ENCODE data around the gene MMD.

Gene MMD

DNA sequence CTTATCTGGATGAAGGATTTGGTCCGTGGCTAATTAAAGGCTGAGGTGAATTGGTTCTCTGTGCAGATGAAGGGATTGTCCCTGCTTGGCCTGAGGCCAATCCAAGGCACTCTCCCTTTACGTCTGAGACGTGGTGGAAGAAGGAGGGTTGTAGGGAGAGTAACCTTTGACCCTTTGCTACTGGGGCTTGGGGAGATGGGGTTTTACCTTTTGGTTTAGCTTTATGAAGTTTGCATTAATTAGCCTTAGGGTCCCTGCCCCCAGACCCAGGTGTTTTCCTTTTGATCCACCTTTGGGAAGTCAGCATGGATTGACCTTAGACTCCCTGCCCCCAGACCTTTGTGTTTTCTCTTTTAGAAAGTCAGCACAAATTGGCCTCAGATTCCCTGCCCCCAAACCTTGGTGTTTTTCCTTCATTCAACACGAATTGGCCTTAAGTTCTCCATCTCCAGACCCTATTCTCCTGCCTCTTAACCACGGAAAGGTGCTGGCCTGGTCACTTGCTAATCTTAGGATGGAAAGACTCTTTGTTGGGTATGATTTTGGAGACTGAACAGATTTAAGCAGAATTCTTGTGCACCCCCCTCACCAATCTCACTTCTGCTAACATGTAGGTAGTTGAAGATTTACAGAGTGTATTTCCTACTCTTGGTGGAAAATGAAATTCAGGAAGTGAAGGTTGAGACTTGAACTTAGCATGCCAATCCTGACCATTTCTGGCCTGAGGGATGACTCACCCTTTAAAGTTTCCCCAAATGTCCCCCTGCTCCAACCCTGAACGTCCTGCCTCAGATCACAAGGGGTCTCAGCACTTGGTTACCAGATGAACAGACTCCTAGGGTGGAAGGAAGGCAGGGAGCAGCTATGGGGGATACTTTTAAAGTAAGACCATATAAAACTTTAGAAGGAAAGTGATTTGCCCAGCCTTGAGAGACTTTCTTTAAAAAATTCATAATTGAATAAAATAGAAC lies 23.1 kb upstream of the MMD start:
- Histone ChIP-seq H3K27ac (ENCODE audit: insufficient read depth, low read depth, low read length, poor library complexity, severe bottlenecking) (no peak overlapping the region), H3K4me3 (ENCODE audit: insufficient read depth, low read depth, low read length) (no peak overlapping the region), H3K36me3 (ENCODE audit: control insufficient read depth, insufficient read depth, low read length) (no peaks in the 10 kb centered on the region), H3K9me3 (ENCODE audit: control insufficient read depth, low read length) (no peaks in the 10 kb centered on the region), H3K4me1 (ENCODE audit: control insufficient read depth, insufficient read depth, low read length) (peaks cover 24% of the 10 kb centered on the region), H3K27me3 (ENCODE audit: control insufficient read depth, insufficient read depth, low read length, poor library complexity, severe bottlenecking) (no peaks in the 10 kb centered on the region)
- 53 to 62% methylated on average over 5 to 6 of the region's 6 CpGs for WGBS, 2 experiments

DNA sequence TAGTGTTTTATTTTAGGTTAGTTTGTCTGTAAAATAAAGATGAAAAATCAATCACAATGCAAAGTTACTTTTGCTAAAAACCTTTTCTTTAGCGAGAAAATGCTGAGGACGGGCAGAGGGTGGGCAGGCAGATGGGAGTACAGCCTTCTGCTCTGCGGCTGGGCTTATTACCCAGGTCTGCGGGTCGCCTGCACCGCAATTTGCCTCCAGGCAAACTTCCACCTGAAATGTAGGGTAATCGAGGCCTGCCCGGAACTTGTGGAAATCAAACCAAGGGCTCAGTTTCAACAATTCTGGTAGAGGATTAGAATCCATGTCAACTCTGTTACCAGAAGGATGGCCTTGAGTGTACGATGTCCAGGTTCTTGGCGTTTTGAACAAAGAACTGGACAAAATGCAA lies 22.3 kb upstream of the MMD start:
- Histone ChIP-seq H3K27ac (ENCODE audit: insufficient read depth, low read depth, low read length, poor library complexity, severe bottlenecking) (peak overlapping the region; percentile 26), H3K36me3 (ENCODE audit: control insufficient read depth, insufficient read depth, low read length) (no peaks in the 10 kb centered on the region), H3K4me1 (ENCODE audit: control insufficient read depth, insufficient read depth, low read length) (peaks cover 24% of the 10 kb centered on the region), H3K9me3 (ENCODE audit: control insufficient read depth, low read length) (no peaks in the 10 kb centered on the region), H3K4me3 (ENCODE audit: insufficient read depth, low read depth, low read length) (no peak overlapping the region), H3K27me3 (ENCODE audit: control insufficient read depth, insufficient read depth, low read length, poor library complexity, severe bottlenecking) (no peaks in the 10 kb centered on the region)
- 90 to 96% methylated on average over 10 of the region's 10 CpGs for WGBS, 2 experiments

DNA sequence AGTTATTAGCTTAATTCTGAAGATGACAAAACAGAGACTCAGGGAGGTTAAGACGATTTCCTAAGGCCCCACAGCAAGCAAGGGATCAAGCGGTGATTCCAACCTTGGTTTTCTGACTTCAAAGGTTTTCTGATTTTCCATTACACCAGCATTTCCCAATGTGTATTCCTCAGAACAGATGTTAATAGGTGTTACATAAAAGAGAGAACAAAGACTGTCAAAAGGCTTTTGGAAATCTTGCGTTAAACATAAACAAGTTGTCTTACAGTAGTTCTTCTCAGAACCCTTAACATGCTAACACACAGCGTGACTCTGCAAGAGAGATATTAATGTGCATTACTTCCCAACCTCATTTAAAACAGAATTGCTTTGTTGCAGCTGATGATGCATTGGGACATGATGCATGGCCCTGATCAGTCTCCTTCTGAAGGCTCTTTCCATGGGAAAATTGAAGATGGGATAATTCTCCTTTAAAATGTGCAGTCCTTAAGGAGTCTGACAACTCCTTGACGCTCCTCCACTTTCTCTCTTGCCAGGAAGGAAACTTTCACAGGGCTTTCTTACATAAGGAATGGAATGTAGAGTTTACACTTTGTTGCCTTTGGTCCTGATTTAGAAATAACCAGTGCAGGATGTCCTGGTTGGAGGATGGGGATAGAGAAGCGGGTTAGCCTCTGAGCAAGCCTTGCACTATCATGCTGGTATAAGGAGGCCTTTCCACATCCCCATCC lies 21.5 kb upstream of the MMD start:
- Histone ChIP-seq H3K9me3 (ENCODE audit: control insufficient read depth, low read length) (no peaks in the 10 kb centered on the region), H3K27me3 (ENCODE audit: control insufficient read depth, insufficient read depth, low read length, poor library complexity, severe bottlenecking) (no peaks in the 10 kb centered on the region), H3K4me3 (ENCODE audit: insufficient read depth, low read depth, low read length) (no peak overlapping the region), H3K27ac (ENCODE audit: insufficient read depth, low read depth, low read length, poor library complexity, severe bottlenecking) (no peak overlapping the region), H3K4me1 (ENCODE audit: control insufficient read depth, insufficient read depth, low read length) (peaks cover 24% of the 10 kb centered on the region), H3K36me3 (ENCODE audit: control insufficient read depth, insufficient read depth, low read length) (no peaks in the 10 kb centered on the region)
- 88 to 93% methylated on average over 6 of the region's 6 CpGs for WGBS, 2 experiments

DNA sequence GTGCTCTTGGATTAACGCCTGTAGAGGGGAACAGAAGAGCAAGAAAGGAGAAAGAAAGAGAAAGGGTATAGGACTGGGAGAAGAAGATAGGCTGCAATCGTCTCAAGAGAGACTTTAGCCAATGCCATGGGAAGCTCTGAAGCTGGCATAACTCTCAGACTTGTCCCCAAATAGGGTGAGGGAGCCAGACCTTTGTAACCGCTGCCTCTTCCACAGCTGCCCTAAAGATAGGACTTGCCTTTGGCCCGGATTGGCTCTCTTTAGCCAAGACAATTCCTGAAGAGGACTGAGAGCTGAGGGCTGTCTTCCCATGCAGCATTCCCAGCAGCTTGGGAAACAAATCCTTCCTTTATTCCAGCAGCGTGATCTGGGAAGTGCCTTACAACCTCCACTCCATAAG lies 20.8 kb upstream of the MMD start:
- H3K27me3 ChIP-seq (ENCODE audit: control insufficient read depth, insufficient read depth, low read length, poor library complexity, severe bottlenecking), result no peaks in the 10 kb centered on the region
- no peak overlapping the region for H3K27ac ChIP-seq (ENCODE audit: insufficient read depth, low read depth, low read length, poor library complexity, severe bottlenecking)
- 77 to 80% methylated on average over 5 of the region's 5 CpGs for WGBS, 2 experiments
- H3K4me1 ChIP-seq (ENCODE audit: control insufficient read depth, insufficient read depth, low read length), result peaks cover 27% of the 10 kb centered on the region
- no peaks in the 10 kb centered on the region for H3K9me3 ChIP-seq (ENCODE audit: control insufficient read depth, low read length)
- H3K36me3 ChIP-seq (ENCODE audit: control insufficient read depth, insufficient read depth, low read length), result no peaks in the 10 kb centered on the region
- H3K4me3 ChIP-seq (ENCODE audit: insufficient read depth, low read depth, low read length), result no peak overlapping the region

DNA sequence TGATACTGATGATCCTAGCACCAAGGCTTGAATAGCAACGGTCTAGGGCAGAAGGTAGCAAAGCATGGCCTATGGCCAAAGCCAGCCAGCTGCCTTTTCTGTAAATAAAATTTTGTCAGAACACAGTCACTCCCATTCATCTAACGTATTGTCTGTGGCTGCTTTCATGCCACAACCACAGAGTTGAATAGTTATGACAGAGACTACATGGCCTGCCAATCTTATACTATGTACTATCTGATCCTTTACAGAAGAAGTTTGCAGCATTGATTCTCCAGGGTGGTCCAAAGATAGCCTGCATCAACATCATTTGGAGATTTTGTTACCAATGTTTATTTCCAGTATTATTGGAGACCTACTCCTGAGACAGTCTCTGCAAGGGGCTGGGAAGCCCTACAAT lies 19.9 kb upstream of the MMD start:
- H3K4me1 ChIP-seq (ENCODE audit: control insufficient read depth, insufficient read depth, low read length), result peaks cover 35% of the 10 kb centered on the region
- H3K27me3 ChIP-seq (ENCODE audit: control insufficient read depth, insufficient read depth, low read length, poor library complexity, severe bottlenecking), result no peaks in the 10 kb centered on the region
- no peaks in the 10 kb centered on the region for H3K36me3 ChIP-seq (ENCODE audit: control insufficient read depth, insufficient read depth, low read length)
- H3K27ac ChIP-seq (ENCODE audit: insufficient read depth, low read depth, low read length, poor library complexity, severe bottlenecking), result no peak overlapping the region
- no peaks in the 10 kb centered on the region for H3K9me3 ChIP-seq (ENCODE audit: control insufficient read depth, low read length)
- 89 to 97% methylated on average over 2 of the region's 2 CpGs for WGBS, 2 experiments
- H3K4me3 ChIP-seq (ENCODE audit: insufficient read depth, low read depth, low read length), result no peak overlapping the region

DNA sequence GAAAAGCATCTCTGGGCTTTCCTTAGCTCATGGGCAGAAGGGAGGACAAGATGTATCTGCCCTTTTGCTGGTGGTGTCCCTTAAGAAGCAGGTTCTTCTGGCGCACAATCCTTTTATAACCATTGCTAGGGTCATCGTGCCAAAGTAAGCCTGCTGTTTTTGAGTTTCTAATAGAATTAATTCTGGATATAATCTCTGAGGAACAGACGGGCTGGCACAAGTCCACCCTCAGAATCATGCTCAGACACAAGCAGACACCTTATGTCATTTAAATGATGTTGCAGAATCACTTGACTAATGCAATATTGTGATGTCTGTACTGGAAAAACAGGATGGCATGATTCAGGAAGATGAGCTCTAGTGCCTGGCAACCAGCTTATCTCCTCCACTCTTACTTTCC lies 18.8 kb upstream of the MMD start:
- H3K27me3 ChIP-seq (ENCODE audit: control insufficient read depth, insufficient read depth, low read length, poor library complexity, severe bottlenecking), result no peaks in the 10 kb centered on the region
- 90 to 100% methylated on average over 3 of the region's 3 CpGs for WGBS, 2 experiments
- H3K4me3 ChIP-seq (ENCODE audit: insufficient read depth, low read depth, low read length), result no peak overlapping the region
- no peak overlapping the region for H3K27ac ChIP-seq (ENCODE audit: insufficient read depth, low read depth, low read length, poor library complexity, severe bottlenecking)
- H3K36me3 ChIP-seq (ENCODE audit: control insufficient read depth, insufficient read depth, low read length), result no peaks in the 10 kb centered on the region
- H3K9me3 ChIP-seq (ENCODE audit: control insufficient read depth, low read length), result no peaks in the 10 kb centered on the region
- H3K4me1 ChIP-seq (ENCODE audit: control insufficient read depth, insufficient read depth, low read length), result peaks cover 37% of the 10 kb centered on the region

DNA sequence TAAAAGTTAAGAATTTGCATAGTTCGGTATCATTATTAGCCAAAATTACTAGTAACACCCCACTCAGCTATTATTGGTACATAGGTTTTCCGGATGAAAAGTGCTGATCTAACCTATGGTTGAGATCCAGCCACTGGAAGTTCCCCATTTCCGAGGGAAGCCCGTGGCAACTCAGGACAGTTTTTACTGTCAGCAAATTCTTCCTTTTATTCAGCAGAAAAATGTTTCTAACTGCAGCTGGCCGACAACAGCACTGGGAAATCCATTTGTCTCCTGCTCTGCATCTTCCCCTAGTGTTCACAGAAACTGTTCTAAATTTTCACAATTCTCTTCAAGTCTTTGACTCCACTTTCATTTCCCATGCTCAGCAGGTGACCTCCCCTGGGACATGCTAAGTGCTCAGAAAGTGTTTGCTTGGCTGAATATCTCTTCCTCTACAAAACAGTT lies 15.5 kb upstream of the MMD start:
- Histone ChIP-seq H3K27ac (ENCODE audit: insufficient read depth, low read depth, low read length, poor library complexity, severe bottlenecking) (peak overlapping the region; percentile 59), H3K36me3 (ENCODE audit: control insufficient read depth, insufficient read depth, low read length) (no peaks in the 10 kb centered on the region), H3K4me1 (ENCODE audit: control insufficient read depth, insufficient read depth, low read length) (peaks cover 13% of the 10 kb centered on the region), H3K27me3 (ENCODE audit: control insufficient read depth, insufficient read depth, low read length, poor library complexity, severe bottlenecking) (no peaks in the 10 kb centered on the region), H3K9me3 (ENCODE audit: control insufficient read depth, low read length) (no peaks in the 10 kb centered on the region), H3K4me3 (ENCODE audit: insufficient read depth, low read depth, low read length) (no peak overlapping the region)
- WGBS, 2 experiments, result 75 to 79% methylated on average over 5 of the region's 5 CpGs

DNA sequence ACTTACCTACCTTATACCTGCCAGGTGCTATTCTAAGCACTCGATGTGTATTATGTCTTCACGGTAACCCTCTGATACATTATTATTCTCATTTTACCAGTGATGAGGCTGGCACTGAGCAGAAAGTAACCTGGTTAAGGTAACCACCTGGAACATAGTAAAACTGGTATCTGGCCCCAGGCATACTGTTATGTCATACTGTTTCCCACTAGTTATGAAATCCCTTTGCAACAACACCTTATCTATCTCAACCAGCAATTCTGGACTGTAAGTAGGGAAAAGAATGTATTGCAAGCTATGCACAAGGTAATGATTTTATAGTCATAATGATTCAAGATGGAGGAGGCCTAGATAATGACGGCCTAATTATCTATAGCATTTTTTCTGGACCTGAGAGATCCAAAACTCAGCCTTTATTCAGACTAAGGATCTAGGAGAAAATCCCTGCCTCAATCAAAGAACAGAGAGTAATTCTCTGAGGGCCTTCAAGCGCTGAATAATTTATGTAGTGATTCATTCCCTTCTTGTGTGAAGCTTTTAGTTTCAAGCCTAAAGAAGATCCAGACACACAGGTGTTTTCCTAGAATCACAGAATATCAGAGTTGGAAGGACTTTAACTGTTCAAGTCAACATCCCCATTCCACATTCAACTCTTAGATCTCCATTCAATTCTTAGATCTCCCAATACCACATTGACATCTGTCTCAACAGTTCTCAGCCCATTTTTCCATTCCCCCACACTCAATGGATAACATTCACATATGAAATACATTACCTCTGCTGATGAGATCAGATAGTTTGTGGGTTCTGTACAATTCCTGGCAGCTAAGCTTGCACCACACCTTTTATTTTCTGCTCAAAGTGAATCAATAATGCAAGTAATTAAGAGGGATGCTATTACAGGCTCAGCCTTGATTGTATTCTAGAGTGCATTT lies 14.9 kb upstream of the MMD start:
- H3K36me3 ChIP-seq (ENCODE audit: control insufficient read depth, insufficient read depth, low read length), result no peaks in the 10 kb centered on the region
- 97% methylated on average over 4 of the region's 4 CpGs for WGBS, 2 experiments
- H3K9me3 ChIP-seq (ENCODE audit: control insufficient read depth, low read length), result no peaks in the 10 kb centered on the region
- H3K27me3 ChIP-seq (ENCODE audit: control insufficient read depth, insufficient read depth, low read length, poor library complexity, severe bottlenecking), result no peaks in the 10 kb centered on the region
- peaks cover 13% of the 10 kb centered on the region for H3K4me1 ChIP-seq (ENCODE audit: control insufficient read depth, insufficient read depth, low read length)
- H3K27ac ChIP-seq (ENCODE audit: insufficient read depth, low read depth, low read length, poor library complexity, severe bottlenecking), result no peak overlapping the region
- no peak overlapping the region for H3K4me3 ChIP-seq (ENCODE audit: insufficient read depth, low read depth, low read length)

DNA sequence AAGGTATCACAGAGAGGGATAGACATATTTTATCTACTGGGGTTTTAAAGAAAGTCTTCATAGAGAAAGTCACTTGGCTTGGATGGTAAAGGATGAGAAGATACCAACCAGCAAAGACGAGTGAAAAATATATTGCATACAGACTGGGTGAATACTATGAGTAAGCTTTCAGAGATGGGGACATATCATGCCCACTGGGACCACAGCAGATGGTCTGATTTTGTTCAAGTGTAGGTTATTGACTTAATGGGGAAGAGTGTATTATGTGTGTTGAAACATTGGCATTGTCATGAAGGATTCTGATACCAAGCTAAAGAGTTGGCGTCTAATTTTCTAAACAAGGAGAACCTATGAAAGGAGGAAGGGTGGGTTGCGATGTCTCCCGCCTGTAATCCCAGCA lies 13.8 kb upstream of the MMD start:
- WGBS, 2 experiments, result 77 to 84% methylated on average over 4 of the region's 4 CpGs
- Histone ChIP-seq H3K9me3 (ENCODE audit: control insufficient read depth, low read length) (no peaks in the 10 kb centered on the region), H3K27me3 (ENCODE audit: control insufficient read depth, insufficient read depth, low read length, poor library complexity, severe bottlenecking) (no peaks in the 10 kb centered on the region), H3K36me3 (ENCODE audit: control insufficient read depth, insufficient read depth, low read length) (no peaks in the 10 kb centered on the region), H3K27ac (ENCODE audit: insufficient read depth, low read depth, low read length, poor library complexity, severe bottlenecking) (no peak overlapping the region), H3K4me3 (ENCODE audit: insufficient read depth, low read depth, low read length) (no peak overlapping the region), H3K4me1 (ENCODE audit: control insufficient read depth, insufficient read depth, low read length) (peaks cover 13% of the 10 kb centered on the region)
